NCI-H345 (cell line): ENCODE results near the gene A1CF.
"Not testable (repeated sequence)": the region's sequence is repeated elsewhere in the genome, so short reads cannot be mapped to it uniquely, and the experiment has no call there.

Source experiments
- DNase-seq: peaks from one replicate; lab custom pipeline; 2025; lab: John Stamatoyannopoulos, UW

Gene A1CF

GRCh38 chr10:50788951-50789945 is 96.2 kb downstream of the A1CF start:
- DNase-seq = peak; percentile 4

- DNase-seq = not testable (repeated sequence)
These were observed 97.5 kb downstream of the A1CF start for GRCh38 chr10:50787962-50788361.

- not testable (repeated sequence) for DNase-seq
These were observed 103.4 kb downstream of the A1CF start for GRCh38 chr10:50782017-50782416.

- DNase-seq = not testable (repeated sequence)
These were observed 105.4 kb downstream of the A1CF start for GRCh38 chr10:50780036-50780435.

GRCh38 chr10:50774868-50775267 is 110.6 kb downstream of the A1CF start:
- not testable (repeated sequence) for DNase-seq

- not testable (repeated sequence) for DNase-seq
These were observed 113.4 kb downstream of the A1CF start for GRCh38 chr10:50772042-50772441.

GRCh38 chr10:50766774-50767513 is 118.5 kb downstream of the A1CF start:
- DNase-seq = not testable (repeated sequence)
